Heart right ventricle (tissue), 16 donors: ENCODE measurements around the gene ARHGEF3. TPM values are rescaled to one million over a fixed set of nuclear protein-coding genes. Genes with fewer than 3 reads are reported as not detected.

Experiments used
- ATAC-seq, 8 donors: fragments of 200-7000 bp; cut with Tn5 transposase; one replicate each; pipeline ENCODE4 v1.9.1; 2020; ENCODE audit warnings: mild to moderate bottlenecking in 8 of 8, moderate library complexity in 8 of 8, moderate number of reproducible peaks in 1 of 8
- DNase-seq, 2 donors: peaks; one replicate each; pipeline ENCODE4 v3.0.0-alpha.2; 2020
- H3K27ac ChIP-seq, 10 donors: fragments of 200-600 bp; sonication (generic) in 2 of 10; one replicate each; pipeline versions ENCODE4 v1.5.0 to v1.8.0; 2020 to 2022; ENCODE audit warnings: mild to moderate bottlenecking in 3 of 10
- H3K27me3 ChIP-seq, 7 donors: fragments of 200-600 bp; one replicate each; pipeline ENCODE4 v1.8.0; 2021 to 2022; ENCODE audit warnings: mild to moderate bottlenecking in 2 of 7
- H3K36me3 ChIP-seq, 9 donors: fragments of 200-600 bp; sonication (generic) in 1 of 9; one replicate each; pipeline versions ENCODE4 v1.5.0 to v1.8.0; 2020 to 2022; ENCODE audit warnings: mild to moderate bottlenecking in 2 of 9
- H3K4me1 ChIP-seq, 9 donors: fragments of 200-600 bp; sonication (generic) in 1 of 9; one replicate each; pipeline versions ENCODE4 v1.5.0 to v1.8.0; 2020 to 2022; ENCODE audit warnings: mild to moderate bottlenecking in 4 of 9
- H3K4me3 ChIP-seq, 10 donors: fragments of 200-600 bp; sonication (generic) in 2 of 10; one replicate each; pipeline versions ENCODE4 v1.5.0 to v1.8.0; 2020 to 2022; ENCODE audit warnings: mild to moderate bottlenecking in 7 of 10, moderate library complexity in 2 of 10
- H3K9me3 ChIP-seq, 11 donors: fragments of 200-600 bp in 10 of 11; sonication (generic) in 2 of 11; one replicate each; pipeline versions ENCODE4 v1.5.0 to v1.8.0; 2013 to 2022; ENCODE audit warnings: mild to moderate bottlenecking in 2 of 11, control low read depth in 1 of 11, moderate library complexity in 1 of 11
- WGBS, 2 donors: extraction: QIAGEN DNeasy Blood & Tissue Kit; methylation state at CpG; one replicate each; pipeline ENCODE4 v1.1.7; 2013; ENCODE audit warnings: inconsistent platforms in 1 of 2; 5-methylcytosine and 5-hydroxymethylcytosine counted together
- intact Hi-C, 10 donors: fragments of 100-400 bp; cut with DNase I; formaldehyde crosslinking; loops; one replicate each; pipeline versions ENCODE4 v1.11.1 to v1.14.2; 2022
- long read RNA-seq, 3 donors: library from polyadenylated mRNA; unstranded; transcript quantifications; one replicate each; pipeline ENCODE4 v2.0.0, GENCODE V29; 2020 to 2021
- polyA plus RNA-seq, 2 donors: library from polyadenylated mRNA; stranded (reverse); fragments of 200-250 nt; gene quantifications; one replicate each; pipeline ENCODE4 v1.2.3, GENCODE V29; 2013
- total RNA-seq, 10 donors: library from RNA; stranded (reverse); fragmentation: NEBNext Ultra II Directional in 3 of 10; extraction: Animal tissue kit (Norgen Biotek cat#: 25700) in 3 of 10; gene quantifications; one replicate each; pipeline versions ENCODE4 v1.2.1 to v1.2.4, GENCODE V29; 2021 to 2023
- TF ChIP-seq, protein P1 (sequence below), 9 donors: fragments of 200-600 bp; sonication (generic) in 2 of 9; IDR thresholded peaks; one replicate each; pipeline versions ENCODE4 v1.5.0 to v1.8.0; 2021 to 2022; ENCODE audit warnings: antibody characterized with exemption in 9 of 9, mild to moderate bottlenecking in 5 of 9, moderate library complexity in 1 of 9
- donor health status: Arrhythmogenic right ventricular cardiomyopathy.
- donor health status: ischemic (EF 13 %, LVEDD 7.1; RV severe dilation, severe dysfunction).
- donor health status: healthy with polysubstance abuse.
- donor health status: DM: no; HTN: yes; CAD: no.
- donor health status: DM: no; HTN: no; CAD: no.
- donor health status: ischemic (EF 25% LVEDD 6.9; RV normal size, moderate dysfunction).
- donor health status: ischemic (EF 25% LVEDD 5.7; RV mildly dilated, moderate dysfunction).
- donor health status: healthy.
- donor health status: DM: yes; HTN: yes; CAD: no.
- donor health status: Ischemic cardiomyopathy.
- donor health status: ischemic (EF 35%, LVEDD 5.7; RV mildly dilated, moderate dysfunction).
- donor health status: nonischemic (EF 11% LVEDD 7.7; RV severe dilation, severe dysfunction).
- donor health status: DM: yes; HTN: yes; CAD: no.
- donor health status: PGD.
- donor health status: ischemic (EF 29% LVEDD 5.4; RV normal size, mild dysfunction).
- donor health status: nonischemic (EF 23%, LVEDD 6.1; RV moderate dilation, normal function).

Gene ARHGEF3, protein sequence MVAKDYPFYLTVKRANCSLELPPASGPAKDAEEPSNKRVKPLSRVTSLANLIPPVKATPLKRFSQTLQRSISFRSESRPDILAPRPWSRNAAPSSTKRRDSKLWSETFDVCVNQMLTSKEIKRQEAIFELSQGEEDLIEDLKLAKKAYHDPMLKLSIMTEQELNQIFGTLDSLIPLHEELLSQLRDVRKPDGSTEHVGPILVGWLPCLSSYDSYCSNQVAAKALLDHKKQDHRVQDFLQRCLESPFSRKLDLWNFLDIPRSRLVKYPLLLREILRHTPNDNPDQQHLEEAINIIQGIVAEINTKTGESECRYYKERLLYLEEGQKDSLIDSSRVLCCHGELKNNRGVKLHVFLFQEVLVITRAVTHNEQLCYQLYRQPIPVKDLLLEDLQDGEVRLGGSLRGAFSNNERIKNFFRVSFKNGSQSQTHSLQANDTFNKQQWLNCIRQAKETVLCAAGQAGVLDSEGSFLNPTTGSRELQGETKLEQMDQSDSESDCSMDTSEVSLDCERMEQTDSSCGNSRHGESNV
- total RNA-seq (10 to 100 TPM; 12.8 to 26.1 (median 17.9) TPM), polyA plus RNA-seq (1 to 10 TPM; 6.6 to 7.4 TPM)
- long read RNA-seq, donor 1, transcript ARHGEF3-201 (10 exons, 3,602 nt), result major isoform, 6 of 11 reads
- long read RNA-seq, donor 1, partial matches to known transcripts, result 2 of 11 reads
- long read RNA-seq, donor 1, other reads (novel, unspliced or antisense), result 3 of 11 reads
- long read RNA-seq, donor 2, transcript ARHGEF3-201 (10 exons, 3,602 nt), result major isoform, 6 of 18 reads
- long read RNA-seq, donor 2, partial matches to known transcripts, result 3 of 18 reads
- long read RNA-seq, donor 2, other reads (novel, unspliced or antisense), result 5 of 18 reads
- long read RNA-seq, donor 3, transcript ARHGEF3-213 (11 exons, 1,994 nt), result minor isoform, 5 of 32 reads
- long read RNA-seq, donor 3, transcript ARHGEF3-201 (10 exons, 3,602 nt), result major isoform, 7 of 32 reads
- long read RNA-seq, donor 3, partial matches to known transcripts, result 7 of 32 reads
- long read RNA-seq, donor 3, other reads (novel, unspliced or antisense), result 9 of 32 reads

DNA sequence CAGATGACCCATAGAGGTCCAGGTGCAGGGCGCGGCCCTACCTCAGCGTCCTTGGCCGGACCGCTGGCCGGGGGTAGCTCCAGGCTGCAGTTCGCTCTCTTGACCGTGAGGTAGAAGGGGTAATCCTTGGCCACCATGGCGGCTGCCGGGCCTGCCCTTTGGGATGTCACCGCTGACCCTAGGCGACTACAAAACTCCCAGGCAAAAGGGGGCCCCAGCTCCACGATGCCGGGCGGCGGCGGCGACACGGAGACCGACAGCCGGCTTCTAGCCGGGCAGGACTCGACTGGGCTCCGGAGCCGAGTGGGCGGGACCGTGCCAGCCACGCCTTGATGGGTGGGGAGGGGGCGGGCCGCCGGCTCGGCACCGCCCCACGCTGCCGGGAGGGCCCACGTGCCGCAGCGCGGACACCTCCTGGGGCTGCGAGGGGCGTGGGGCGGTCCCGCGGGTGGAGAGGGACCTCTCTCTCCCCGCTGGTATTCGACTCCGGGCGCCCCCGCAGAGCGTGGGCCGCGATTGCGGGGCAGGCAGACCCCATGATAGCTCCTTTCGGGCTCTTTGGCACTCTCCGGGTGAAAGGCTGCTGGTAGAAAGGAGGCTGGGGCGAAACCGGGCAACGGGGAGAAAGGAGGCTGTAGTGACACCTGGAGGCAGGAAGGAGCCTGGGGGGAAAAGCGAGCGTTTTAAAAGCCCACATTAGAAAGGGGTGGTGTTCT lies at the start of gene ARHGEF3:
ARHGEF3 (minus strand) TSS at position 288 of the 716 bp plus-strand sequence; CDS start at position 137, 151 bp downstream.
- TF ChIP-seq, protein P1, sequence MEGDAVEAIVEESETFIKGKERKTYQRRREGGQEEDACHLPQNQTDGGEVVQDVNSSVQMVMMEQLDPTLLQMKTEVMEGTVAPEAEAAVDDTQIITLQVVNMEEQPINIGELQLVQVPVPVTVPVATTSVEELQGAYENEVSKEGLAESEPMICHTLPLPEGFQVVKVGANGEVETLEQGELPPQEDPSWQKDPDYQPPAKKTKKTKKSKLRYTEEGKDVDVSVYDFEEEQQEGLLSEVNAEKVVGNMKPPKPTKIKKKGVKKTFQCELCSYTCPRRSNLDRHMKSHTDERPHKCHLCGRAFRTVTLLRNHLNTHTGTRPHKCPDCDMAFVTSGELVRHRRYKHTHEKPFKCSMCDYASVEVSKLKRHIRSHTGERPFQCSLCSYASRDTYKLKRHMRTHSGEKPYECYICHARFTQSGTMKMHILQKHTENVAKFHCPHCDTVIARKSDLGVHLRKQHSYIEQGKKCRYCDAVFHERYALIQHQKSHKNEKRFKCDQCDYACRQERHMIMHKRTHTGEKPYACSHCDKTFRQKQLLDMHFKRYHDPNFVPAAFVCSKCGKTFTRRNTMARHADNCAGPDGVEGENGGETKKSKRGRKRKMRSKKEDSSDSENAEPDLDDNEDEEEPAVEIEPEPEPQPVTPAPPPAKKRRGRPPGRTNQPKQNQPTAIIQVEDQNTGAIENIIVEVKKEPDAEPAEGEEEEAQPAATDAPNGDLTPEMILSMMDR (IDR thresholded peaks at IDR 0.05), result peak; percentile 16 to 60 (median 42)
- Histone ChIP-seq H3K36me3 (no peaks in the 10 kb centered on the region), H3K27me3 (no peaks in the 10 kb centered on the region), H3K9me3 (no peaks in the 10 kb centered on the region), H3K4me3 (peak within 1 kb of the TSS; percentile 71 to 94 (median 86)), H3K4me1 (peaks cover 0 to 52% (median 42%) of the 10 kb centered on the region in 9 donors), H3K27ac (peak within 1 kb of the TSS in 9 of 10 donors; percentile 36 to 84 (median 79))
- intact Hi-C loops, result loop anchor here (1.0 to 10.0 kb wide), 15 partner anchors 57 to 187 kb away; no protein-coding TSS in a partner anchor
- DNase-seq (peak; percentile 83 to 90), ATAC-seq (peak; percentile 94 to 98 (median 96))
- WGBS, 2 donors, result 0 to 1% methylated on average over 51 to 60 of the region's 60 CpGs

- H3K4me3 ChIP-seq, result no peak overlapping the region
- H3K9me3 ChIP-seq, result peaks cover 0 to 7% (median 0%) of the 10 kb centered on the region in 11 donors
- H3K27me3 ChIP-seq, result no peaks in the 10 kb centered on the region
- intact Hi-C loops, result loop anchor here in 1 of 10 donors (10.0 kb wide), 1 partner anchor 135 kb away; no protein-coding TSS in a partner anchor
- peaks cover 0 to 14% (median 5%) of the 10 kb centered on the region in 9 donors for H3K4me1 ChIP-seq
- no peaks in the 10 kb centered on the region for H3K36me3 ChIP-seq
- ATAC-seq, result peak in 3 of 8 donors; percentile 19 to 72 (median 58)
- DNase-seq, result peak in 1 of 2 donors; percentile 25
- 59% methylated on average over 7 of the region's 7 CpGs for WGBS, 2 donors
- H3K27ac ChIP-seq, result peak overlapping the region in 4 of 10 donors; percentile 12 to 67 (median 57)
- TF ChIP-seq, protein P1 (IDR thresholded peaks at IDR 0.05), result no peak
These were observed 47.9 kb upstream of the ARHGEF3 start for GRCh38 chr3:56849698-56850097.

- no peaks in the 10 kb centered on the region for H3K27me3 ChIP-seq
- TF ChIP-seq, protein P1 (IDR thresholded peaks at IDR 0.05), result no peak
- no peak overlapping the region for H3K27ac ChIP-seq
- DNase-seq, result no peak
- intact Hi-C loops, result no loop called here
- peaks cover 0 to 8% (median 0%) of the 10 kb centered on the region in 11 donors for H3K9me3 ChIP-seq
- H3K4me1 ChIP-seq, result peaks cover 0 to 12% (median 5%) of the 10 kb centered on the region in 9 donors
- H3K4me3 ChIP-seq, result no peak overlapping the region
- no peaks in the 10 kb centered on the region for H3K36me3 ChIP-seq
- WGBS, 2 donors, result 87 to 94% methylated on average over 2 of the region's 2 CpGs
- no peak for ATAC-seq
These were observed 43.8 kb upstream of the ARHGEF3 start for GRCh38 chr3:56845505-56845904.
